ENCODE data around the gene CARM1. TPM values are rescaled to one million over a fixed set of nuclear protein-coding genes. Genes with fewer than 3 reads are reported as not detected.

Gene CARM1
- total RNA-seq, 1 experiment from 2014 or later = 56.2 TPM

GRCh38 chr19:10863107-10863717 is 8.1 kb upstream of the CARM1 start:
- DNase-seq (peak; percentile 32), ATAC-seq (peak; percentile 20)
- Histone ChIP-seq H4K20me1 (ENCODE audit: low read length) (no peaks in the 10 kb centered on the region), H3K4me1 (ENCODE audit: insufficient read depth, low read length) (peaks cover 3% of the 10 kb centered on the region; the same call in 1 of the 2 replicates), H3K4me3 (ENCODE audit: low read length) (no peak overlapping the region), H3K27me3 (ENCODE audit: low read length) (no peaks in the 10 kb centered on the region), H3K79me2 (ENCODE audit: low read length) (no peaks in the 10 kb centered on the region), H3K9me3 (ENCODE audit: low read length) (no peaks in the 10 kb centered on the region), H3K9me2 (replicated peaks; ENCODE audit: low read length) (no peaks in the 10 kb centered on the region), H3K27ac (ENCODE audit: low read length) (no peak overlapping the region), H3K9ac (ENCODE audit: low read length) (no peak overlapping the region), H3K36me3 (ENCODE audit: low read depth, low read length) (no peaks in the 10 kb centered on the region), H3F3A (ENCODE audit: low read length, unreplicated experiment) (no peaks in the 10 kb centered on the region), H3K4me2 (ENCODE audit: low read length) (no peak overlapping the region), H2AFZ (ENCODE audit: low read length) (peak overlapping the region; percentile 32; the same call in 1 of the 2 replicates)
- intact Hi-C loops (cut with micrococcal nuclease) = no loop called here
- TF ChIP-seq, protein P1, sequence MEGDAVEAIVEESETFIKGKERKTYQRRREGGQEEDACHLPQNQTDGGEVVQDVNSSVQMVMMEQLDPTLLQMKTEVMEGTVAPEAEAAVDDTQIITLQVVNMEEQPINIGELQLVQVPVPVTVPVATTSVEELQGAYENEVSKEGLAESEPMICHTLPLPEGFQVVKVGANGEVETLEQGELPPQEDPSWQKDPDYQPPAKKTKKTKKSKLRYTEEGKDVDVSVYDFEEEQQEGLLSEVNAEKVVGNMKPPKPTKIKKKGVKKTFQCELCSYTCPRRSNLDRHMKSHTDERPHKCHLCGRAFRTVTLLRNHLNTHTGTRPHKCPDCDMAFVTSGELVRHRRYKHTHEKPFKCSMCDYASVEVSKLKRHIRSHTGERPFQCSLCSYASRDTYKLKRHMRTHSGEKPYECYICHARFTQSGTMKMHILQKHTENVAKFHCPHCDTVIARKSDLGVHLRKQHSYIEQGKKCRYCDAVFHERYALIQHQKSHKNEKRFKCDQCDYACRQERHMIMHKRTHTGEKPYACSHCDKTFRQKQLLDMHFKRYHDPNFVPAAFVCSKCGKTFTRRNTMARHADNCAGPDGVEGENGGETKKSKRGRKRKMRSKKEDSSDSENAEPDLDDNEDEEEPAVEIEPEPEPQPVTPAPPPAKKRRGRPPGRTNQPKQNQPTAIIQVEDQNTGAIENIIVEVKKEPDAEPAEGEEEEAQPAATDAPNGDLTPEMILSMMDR (conservative IDR thresholded peaks at IDR 0.05; ENCODE audit: low read depth, low read length) = no peak
- ChIA-PET POLR2A (ENCODE audit: unreplicated experiment) (no interaction called here), CTCF (interaction anchor here (1.5 to 1.7 kb wide), 2 partner anchors 27 to 146 kb away, joined by 15 to 21 read pairs; partner anchors contain the start of genes DNM2 and TMED1)
- BruUV-seq (replicated peaks) = no TSS peak

GRCh38 chr19:10864538-10864899 is 6.8 kb upstream of the CARM1 start:
- Histone ChIP-seq H2AFZ (ENCODE audit: low read length) (peak overlapping the region; percentile 81), H3K9me3 (ENCODE audit: low read length) (no peaks in the 10 kb centered on the region), H3K36me3 (ENCODE audit: low read depth, low read length) (no peaks in the 10 kb centered on the region), H3K9me2 (replicated peaks; ENCODE audit: low read length) (no peaks in the 10 kb centered on the region), H3K79me2 (ENCODE audit: low read length) (no peaks in the 10 kb centered on the region), H3K4me3 (ENCODE audit: low read length) (no peak overlapping the region), H3K27ac (ENCODE audit: low read length) (no peak overlapping the region), H3K9ac (ENCODE audit: low read length) (no peak overlapping the region), H3K4me1 (ENCODE audit: insufficient read depth, low read length) (peaks cover 3% of the 10 kb centered on the region; the same call in 1 of the 2 replicates), H3K4me2 (ENCODE audit: low read length) (peak overlapping the region; percentile 59), H3F3A (ENCODE audit: low read length, unreplicated experiment) (no peaks in the 10 kb centered on the region), H4K20me1 (ENCODE audit: low read length) (no peaks in the 10 kb centered on the region), H3K27me3 (ENCODE audit: low read length) (no peaks in the 10 kb centered on the region)
- BruUV-seq (replicated peaks) = no TSS peak
- ChIA-PET POLR2A (ENCODE audit: unreplicated experiment) (interaction anchor here (0.6 kb wide), 1 partner anchor 34 kb away, joined by 11 read pairs; no protein-coding TSS in a partner anchor), CTCF (interaction anchor here (0.5 to 1.7 kb wide), 10 partner anchors 29 to 383 kb away, joined by 3 to 21 read pairs (median 4); partner anchors contain the start of genes DNM2 and TMED1)
- ATAC-seq (peak; percentile 97), DNase-seq (peak; percentile 90)
- TF ChIP-seq EZH2 (IDR thresholded peaks at IDR 0.05; ENCODE audit: low read length, unreplicated experiment) = no peak
- TF ChIP-seq, protein P1 (conservative IDR thresholded peaks at IDR 0.05; ENCODE audit: low read depth, low read length) = peak; percentile 96
- intact Hi-C loops (cut with micrococcal nuclease) = loop anchor here (1.0 kb wide), 2 partner anchors 28 to 147 kb away; partner anchors contain the start of gene TMED1

DNA sequence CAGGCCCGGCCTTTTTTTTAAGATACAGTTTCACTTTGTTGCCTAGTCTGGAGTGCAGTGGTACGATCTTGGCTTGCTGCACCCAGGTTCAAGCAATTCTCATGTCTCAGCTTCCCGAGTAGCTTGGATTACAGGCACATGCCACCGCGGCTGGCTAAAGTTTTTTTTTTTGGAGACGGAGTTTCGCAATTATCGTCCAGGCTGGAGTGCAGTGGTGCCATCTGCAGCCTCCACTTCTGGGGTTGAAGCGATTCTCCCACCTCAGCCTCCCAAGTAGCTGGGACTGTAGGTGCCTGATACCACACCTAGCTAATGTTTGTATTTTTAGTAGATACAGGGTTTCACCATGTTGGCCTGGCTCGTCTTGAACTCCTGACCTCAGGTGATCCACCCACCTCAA is 4.9 kb upstream of the CARM1 start:
- intact Hi-C loops (cut with micrococcal nuclease) = no loop called here
- H3F3A ChIP-seq (ENCODE audit: low read length, unreplicated experiment) = no peaks in the 10 kb centered on the region
- H3K36me3 ChIP-seq (ENCODE audit: low read depth, low read length) = no peaks in the 10 kb centered on the region
- no peaks in the 10 kb centered on the region for H3K9me3 ChIP-seq (ENCODE audit: low read length)
- no peak overlapping the region for H2AFZ ChIP-seq (ENCODE audit: low read length)
- H3K27ac ChIP-seq (ENCODE audit: low read length) = no peak overlapping the region
- no peak overlapping the region for H3K4me2 ChIP-seq (ENCODE audit: low read length)
- no peaks in the 10 kb centered on the region for H3K9me2 ChIP-seq (replicated peaks; ENCODE audit: low read length)
- H3K4me1 ChIP-seq (ENCODE audit: insufficient read depth, low read length) = peaks cover 3% of the 10 kb centered on the region; the same call in 1 of the 2 replicates
- H3K9ac ChIP-seq (ENCODE audit: low read length) = no peak overlapping the region
- ATAC-seq = no peak
- ChIA-PET POLR2A (ENCODE audit: unreplicated experiment) (interaction anchor here (0.6 kb wide), 1 partner anchor 358 kb away, joined by 6 read pairs; no protein-coding TSS in a partner anchor), CTCF (no interaction called here)
- H3K27me3 ChIP-seq (ENCODE audit: low read length) = no peaks in the 10 kb centered on the region
- H3K79me2 ChIP-seq (ENCODE audit: low read length) = no peaks in the 10 kb centered on the region
- BruUV-seq (replicated peaks) = no TSS peak
- H4K20me1 ChIP-seq (ENCODE audit: low read length) = no peaks in the 10 kb centered on the region
- TF ChIP-seq EZH2 (IDR thresholded peaks at IDR 0.05; ENCODE audit: low read length, unreplicated experiment) (no peak), EZH2phosphoT487 (IDR thresholded peaks at IDR 0.05; ENCODE audit: borderline replicate concordance, low read length) (no peak)
- TF ChIP-seq, protein P1 (conservative IDR thresholded peaks at IDR 0.05; ENCODE audit: low read depth, low read length) = no peak
- no peak for DNase-seq
- no peak overlapping the region for H3K4me3 ChIP-seq (ENCODE audit: low read length)
